GM18873 (cell line): ENCODE results near the gene PHF3.

ENCODE experiments used
- ATAC-seq: cut with Tn5 transposase; IDR thresholded peaks from one replicate; pipeline ENCODE4 v1.9.1; 2021; ENCODE audit warnings: mild to moderate bottlenecking, moderate library complexity, moderate number of reproducible peaks; ENCODE audit not compliant: unreplicated experiment, low FRiP score

The PHF3 gene

DNA sequence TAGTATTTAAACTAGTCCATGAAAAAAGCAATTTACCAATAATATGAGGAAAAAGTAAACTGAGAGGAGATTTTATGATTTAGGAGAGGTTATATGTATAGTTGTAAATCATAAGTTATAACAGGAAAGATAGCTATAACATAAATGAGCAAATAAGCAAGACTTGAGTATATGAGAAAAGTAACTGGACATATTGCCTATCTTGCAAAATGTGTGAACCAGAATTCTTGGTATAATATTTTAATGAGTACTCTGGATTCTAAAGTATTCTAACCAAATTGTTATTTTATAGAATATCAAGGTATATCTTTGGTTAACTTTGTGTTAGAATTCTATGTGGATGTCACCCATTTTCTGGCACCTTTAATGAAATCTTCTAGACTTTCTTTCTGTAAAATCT lies 124.6 kb downstream of the PHF3 start:
- no peak for ATAC-seq

GRCh38 chr6:63764318-63764916 lies 128.8 kb downstream of the PHF3 start:
- no peak for ATAC-seq
